B cell (primary cell): ENCODE data around the gene TWIST2. TPM values are rescaled to one million over a fixed set of nuclear protein-coding genes. Genes with fewer than 3 reads are reported as not detected.

Experiments
- ATAC-seq: fragments of 200-7000 bp; cut with Tn5 transposase; one replicate; pipeline ENCODE4 v1.10.0; 2021; ENCODE audit warnings: low read depth, mild to moderate bottlenecking, moderate number of reproducible peaks, moderate library complexity
- CTCF ChIA-PET: fragments of 350-600 bp; sonication (Branson Sonifier 250); formaldehyde crosslinking; loops from one replicate; lab custom pipeline; 2021; ENCODE audit warnings: antibody characterized with exemption, inconsistent platforms; lab: Charles Lee
- POLR2A ChIA-PET: fragments of 350-600 bp; sonication (Branson Sonifier 250); formaldehyde crosslinking; loops from one replicate; lab custom pipeline; 2021; ENCODE audit warnings: antibody characterized with exemption; lab: Charles Lee
- DNase-seq: peaks from one replicate; pipeline ENCODE4 v3.0.0; 2013
- H2AFZ ChIP-seq: 2 replicates; pipeline ENCODE4 v1.6.1; 2012; ENCODE audit warnings: mild to moderate bottlenecking, low read depth, low read length; ENCODE audit not compliant: insufficient read depth, poor library complexity, severe bottlenecking
- H3K27ac ChIP-seq, 2 donors: 1 replicate in 1 of 2; 2 replicates in 1 of 2; pipeline ENCODE4 v1.5.1; 2012 to 2013; ENCODE audit warnings: low read length in 2 of 2, mild to moderate bottlenecking in 2 of 2, moderate library complexity in 1 of 2
- H3K27me3 ChIP-seq, 4 experiments: fragments of 200-600 bp in 1 of 4; sonication (generic) in 1 of 4; replicated peaks in 1 of 4; 1 replicate in 2 of 4; 2 replicates in 2 of 4; pipeline versions ENCODE4 v1.6.1 to v1.7.0; 2013 to 2016; ENCODE audit warnings: low read length in 3 of 4, mild to moderate bottlenecking in 2 of 4, mixed read lengths in 1 of 4, moderate library complexity in 1 of 4; ENCODE audit not compliant: insufficient read depth in 4 of 4, control insufficient read depth in 3 of 4; ENCODE audit errors: control extremely low read depth in 1 of 4
- H3K36me3 ChIP-seq, 2 experiments: replicated peaks in 1 of 2; 1 replicate in 1 of 2; 2 replicates in 1 of 2; pipeline versions ENCODE4 v1.6.1 to v1.7.1; 2013; ENCODE audit warnings: low read length in 1 of 2; ENCODE audit not compliant: insufficient read depth in 2 of 2, control insufficient read depth in 1 of 2; ENCODE audit errors: control extremely low read depth in 1 of 2, extremely low read depth in 1 of 2
- H3K4me1 ChIP-seq, 2 donors: fragments of 200-600 bp in 1 of 2; sonication (generic) in 1 of 2; 1 replicate in 1 of 2; 2 replicates in 1 of 2; pipeline versions ENCODE4 v1.5.1 to v1.6.1; 2013 to 2017; ENCODE audit warnings: low read length in 2 of 2; ENCODE audit not compliant: control insufficient read depth in 2 of 2, insufficient read depth in 2 of 2
- H3K4me2 ChIP-seq: replicated peaks from 2 replicates; pipeline ENCODE3; 2012; ENCODE audit warnings: mild to moderate bottlenecking, low read depth, low read length; ENCODE audit not compliant: poor library complexity, severe bottlenecking
- H3K4me3 ChIP-seq, 5 experiments: fragments of 200-600 bp in 1 of 5; sonication (generic) in 1 of 5; 1 replicate in 3 of 5; 2 replicates in 2 of 5; pipeline versions ENCODE4 v1.5.1 to v1.7.0; 2011 to 2016; ENCODE audit warnings: low read length in 4 of 5, mild to moderate bottlenecking in 4 of 5, low read depth in 2 of 5, control low read depth in 1 of 5, moderate library complexity in 1 of 5; ENCODE audit not compliant: insufficient read depth in 1 of 5; ENCODE audit errors: control extremely low read depth in 1 of 5, extremely low read depth in 1 of 5
- H3K79me2 ChIP-seq: fragments of 200-600 bp; sonication (generic); one replicate; pipeline ENCODE4 v1.6.0; 2016; ENCODE audit warnings: low read length; ENCODE audit not compliant: control insufficient read depth, insufficient read depth
- H3K9ac ChIP-seq: fragments of 200-600 bp; sonication (generic); 2 replicates; pipeline ENCODE4 v1.6.1; 2017; ENCODE audit warnings: mild to moderate bottlenecking, low read length, moderate library complexity
- H3K9me3 ChIP-seq, 3 donors: one replicate each; pipeline versions ENCODE4 v1.6.1 to v1.7.1; 2013; ENCODE audit warnings: low read length in 2 of 3; ENCODE audit not compliant: control insufficient read depth in 2 of 3, insufficient read depth in 1 of 3; ENCODE audit errors: control extremely low read depth in 1 of 3
- H4K20me1 ChIP-seq: 2 replicates; pipeline ENCODE4 v1.6.0; 2012; ENCODE audit warnings: mild to moderate bottlenecking, low read length; ENCODE audit not compliant: insufficient read depth, control insufficient read depth, poor library complexity, severe bottlenecking
- H3K27ac Mint-ChIP-seq: one replicate; pipeline ENCODE4 v1.8.0; 2021; ENCODE audit warnings: mixed read lengths
- H3K27me3 Mint-ChIP-seq: one replicate; pipeline ENCODE4 v1.8.0; 2021; ENCODE audit warnings: mixed read lengths
- H3K4me1 Mint-ChIP-seq: one replicate; pipeline ENCODE4 v1.8.0; 2021; ENCODE audit warnings: mixed read lengths
- H3K4me3 Mint-ChIP-seq: one replicate; pipeline ENCODE4 v1.8.0; 2021; ENCODE audit warnings: mixed read lengths
- H3K9me3 Mint-ChIP-seq: one replicate; pipeline ENCODE4 v1.8.0; 2022; ENCODE audit warnings: mixed read lengths; ENCODE audit not compliant: insufficient read depth
- CTCF ChIP-seq: fragments of 200-600 bp; IDR thresholded peaks from one replicate; pipeline ENCODE4 v1.8.0; 2022; ENCODE audit warnings: antibody characterized with exemption, mild to moderate bottlenecking
- EZH2 ChIP-seq: IDR thresholded peaks from 2 replicates; pipeline ENCODE4 v1.6.1; 2012; ENCODE audit warnings: borderline replicate concordance, low read depth, mild to moderate bottlenecking, moderate library complexity, low read length; ENCODE audit not compliant: insufficient read depth, poor library complexity, severe bottlenecking
- whole genome bisulfite sequencing: methylation state at CpG from one replicate; pipeline ENCODE4 v1.1.5; 2013; ENCODE audit warnings: missing lambda C conversion rate; ENCODE audit not compliant: insufficient coverage; 5-methylcytosine and 5-hydroxymethylcytosine counted together
- intact Hi-C: fragments of 100-400 bp; cut with micrococcal nuclease; formaldehyde crosslinking; loops from one replicate; pipeline ENCODE4 v1.10.0; 2022
- polyA plus RNA-seq: library from polyadenylated mRNA; depleted of rRNA; stranded (reverse); fragments of >200 nt; gene quantifications from 2 replicates; pipeline ENCODE4 v1.2.3, GENCODE V29; 2012
- total RNA-seq, 2 donors: library from RNA; stranded (reverse); fragments of 120-200 nt in 1 of 2; gene quantifications; 1 replicate in 1 of 2; 2 replicates in 1 of 2; pipeline versions ENCODE4 v1.2.3 to v1.2.4, GENCODE V29; 2013 to 2022

The TWIST2 gene
- total and polyA plus RNA-seq, 2 donors (not counting 1 experiment from before 2014, with no cell fraction given) = 0.07 TPM; not detected in 1

DNA sequence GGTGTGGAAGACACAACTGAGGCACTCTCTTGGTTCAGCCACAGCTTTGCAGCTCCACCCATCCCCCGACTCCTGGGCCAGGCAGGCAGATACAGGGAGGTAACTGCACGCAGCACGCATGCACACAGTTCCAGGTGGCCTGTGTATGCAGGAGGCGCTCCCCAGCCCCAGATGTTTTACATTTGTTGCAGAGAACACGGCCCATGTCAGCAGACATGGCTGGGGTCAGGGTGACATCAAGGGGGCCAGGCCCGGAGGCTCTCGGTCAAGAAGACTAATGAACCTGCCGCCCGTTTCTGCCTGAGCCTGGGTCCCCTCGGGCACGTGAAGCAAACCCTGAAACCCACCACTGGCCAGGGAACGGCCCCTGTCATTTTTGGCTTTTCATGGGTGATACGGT is 57.3 kb downstream of the TWIST2 start:
- no peaks in the 10 kb centered on the region for H3K79me2 ChIP-seq
- Mint-ChIP-seq H3K27ac (no peak overlapping the region), H3K4me1 (no peaks in the 10 kb centered on the region), H3K4me3 (no peak overlapping the region), H3K27me3 (no peaks in the 10 kb centered on the region), H3K9me3 (no peaks in the 10 kb centered on the region)
- no peak overlapping the region for H3K4me3 ChIP-seq
- H3K9me3 ChIP-seq = peaks cover 0 to 7% (median 0%) of the 10 kb centered on the region in 3 donors
- intact Hi-C loops = no loop called here
- no peak overlapping the region for H2AFZ ChIP-seq
- no peaks in the 10 kb centered on the region for H3K36me3 ChIP-seq
- WGBS = 80% methylated on average over 12 of the region's 13 CpGs
- DNase-seq (no peak), ATAC-seq (no peak)
- no peak overlapping the region for H3K4me2 ChIP-seq
- no peaks in the 10 kb centered on the region for H3K27me3 ChIP-seq
- POLR2A ChIA-PET = no interaction called here
- H4K20me1 ChIP-seq = no peaks in the 10 kb centered on the region
- H3K9ac ChIP-seq = no peak overlapping the region
- no peaks in the 10 kb centered on the region for H3K4me1 ChIP-seq
- TF ChIP-seq EZH2 (no peak), CTCF (no peak)
- no peak overlapping the region for H3K27ac ChIP-seq
- CTCF ChIA-PET = no interaction called here

DNA sequence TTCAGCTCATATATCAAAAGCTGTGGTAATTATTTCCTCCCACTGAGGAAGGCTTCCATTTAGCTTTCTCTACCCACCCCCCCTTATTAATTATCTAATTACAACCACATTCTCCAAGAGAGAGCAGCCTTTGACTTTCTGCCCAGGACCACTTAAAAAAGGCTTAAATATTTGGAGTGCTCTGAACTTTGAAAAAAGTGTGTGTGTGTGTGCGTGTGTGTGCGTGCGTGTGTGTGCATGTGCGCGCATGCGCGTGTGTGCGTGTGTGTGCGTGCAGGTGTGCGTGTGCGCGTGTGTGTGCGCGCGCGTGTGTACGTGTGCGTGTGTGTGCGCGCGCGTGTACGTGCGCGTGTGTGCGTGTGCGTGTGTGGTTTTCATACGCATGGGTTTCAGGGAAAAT is 57.8 kb downstream of the TWIST2 start:
- Histone ChIP-seq H3K4me3 (no peak overlapping the region), H3K9me3 (peaks cover 0 to 7% (median 0%) of the 10 kb centered on the region in 3 donors), H3K27ac (no peak overlapping the region), H3K27me3 (no peaks in the 10 kb centered on the region), H3K4me2 (no peak overlapping the region), H2AFZ (no peak overlapping the region), H4K20me1 (no peaks in the 10 kb centered on the region), H3K79me2 (no peaks in the 10 kb centered on the region), H3K4me1 (no peaks in the 10 kb centered on the region), H3K36me3 (no peaks in the 10 kb centered on the region), H3K9ac (no peak overlapping the region)
- TF ChIP-seq EZH2 = no peak
- no peak for TF ChIP-seq CTCF
- Mint-ChIP-seq H3K27me3 (no peaks in the 10 kb centered on the region), H3K9me3 (no peaks in the 10 kb centered on the region), H3K4me3 (no peak overlapping the region), H3K4me1 (no peaks in the 10 kb centered on the region), H3K27ac (no peak overlapping the region)
- intact Hi-C loops = no loop called here
- ChIA-PET POLR2A (no interaction called here), CTCF (no interaction called here)
- ATAC-seq = no peak
- DNase-seq = no peak
- 93% methylated on average over 28 of the region's 28 CpGs for WGBS
